DND-41 (cell line): Measurements from ENCODE around the gene IGFBP1.

Experiments used
- CTCF ChIP-seq: IDR thresholded peaks from 2 replicates; pipeline ENCODE4 v1.5.1; 2012; ENCODE audit warnings: borderline replicate concordance, low read length, moderate library complexity, mild to moderate bottlenecking; ENCODE audit not compliant: poor library complexity, severe bottlenecking; ENCODE audit errors: extremely low read depth
- EZH2 ChIP-seq: IDR thresholded peaks from 3 replicates; pipeline ENCODE4 v1.6.1; 2012; ENCODE audit warnings: borderline replicate concordance, low read depth, mild to moderate bottlenecking, moderate library complexity, low read length, inconsistent platforms; ENCODE audit not compliant: severe bottlenecking

GRCh38 chr7:45881759-45882464 lies 6.4 kb upstream of the IGFBP1 start:
- no peak for TF ChIP-seq CTCF
- TF ChIP-seq EZH2: no peak
